Osteocyte (in vitro differentiated cells): Measurements from ENCODE around the gene USP15. TPM values are rescaled to one million over a fixed set of nuclear protein-coding genes. Genes with fewer than 3 reads are reported as not detected.

Source experiments
- DNase-seq: peaks from one replicate; pipeline ENCODE4 v3.0.0; 2021; ENCODE audit warnings: mixed read lengths; ENCODE audit not compliant: unreplicated experiment; ENCODE audit errors: extremely low spot score
- H3K27ac Mint-ChIP-seq: one replicate; pipeline ENCODE4 v1.8.0; 2021; ENCODE audit warnings: mild to moderate bottlenecking, mixed read lengths; ENCODE audit not compliant: unreplicated experiment
- H3K27me3 Mint-ChIP-seq: one replicate; pipeline ENCODE4 v1.8.0; 2021; ENCODE audit warnings: mixed read lengths; ENCODE audit not compliant: unreplicated experiment
- H3K36me3 Mint-ChIP-seq: one replicate; pipeline ENCODE4 v1.8.0; 2021; ENCODE audit warnings: mixed read lengths; ENCODE audit not compliant: unreplicated experiment
- H3K4me1 Mint-ChIP-seq: one replicate; pipeline ENCODE4 v1.8.0; 2021; ENCODE audit warnings: mixed read lengths; ENCODE audit not compliant: unreplicated experiment
- H3K4me3 Mint-ChIP-seq: one replicate; pipeline ENCODE4 v1.8.0; 2021; ENCODE audit warnings: mild to moderate bottlenecking, moderate library complexity, mixed read lengths; ENCODE audit not compliant: unreplicated experiment
- H3K9me3 Mint-ChIP-seq: one replicate; pipeline ENCODE4 v1.8.0; 2021; ENCODE audit warnings: mixed read lengths; ENCODE audit not compliant: unreplicated experiment
- total RNA-seq: library from RNA; stranded (reverse); gene quantifications from 2 replicates; pipeline ENCODE4 v1.2.1, GENCODE V29; 2021
- TF ChIP-seq, protein P1 (sequence below): fragments of 200-600 bp; sonication (generic); IDR thresholded peaks from 2 replicates; pipeline ENCODE4 v1.5.0; 2021; ENCODE audit warnings: antibody characterized with exemption, mild to moderate bottlenecking, moderate library complexity

Gene USP15
- total RNA-seq, 1 donor from 2014 or later: 45.0 TPM

DNA sequence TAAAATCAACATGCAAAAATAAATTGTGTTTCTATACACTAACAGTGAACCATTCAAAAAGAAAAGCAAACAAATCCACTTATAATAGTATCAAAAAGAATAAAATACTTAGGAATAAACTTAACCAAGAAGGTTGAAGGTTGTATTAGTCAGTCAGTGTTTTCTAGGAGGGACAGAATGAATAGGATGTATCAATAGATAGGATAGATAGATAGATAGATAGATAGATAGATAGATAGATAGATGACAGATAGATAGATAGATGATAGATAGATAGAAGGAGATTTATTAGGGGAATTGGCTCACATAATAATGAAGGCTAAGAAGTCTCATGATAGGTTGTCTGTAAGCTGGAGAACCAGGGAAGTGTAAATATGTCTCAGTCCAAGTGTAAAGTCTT, 169.3 kb downstream of the USP15 start:
- Mint-ChIP-seq H3K36me3 (no peaks in the 10 kb centered on the region), H3K4me1 (no peaks in the 10 kb centered on the region), H3K27me3 (peaks cover 36% of the 10 kb centered on the region), H3K27ac (no peak overlapping the region), H3K4me3 (no peak overlapping the region), H3K9me3 (peaks cover 26% of the 10 kb centered on the region)
- DNase-seq: no peak
- TF ChIP-seq, protein P1, sequence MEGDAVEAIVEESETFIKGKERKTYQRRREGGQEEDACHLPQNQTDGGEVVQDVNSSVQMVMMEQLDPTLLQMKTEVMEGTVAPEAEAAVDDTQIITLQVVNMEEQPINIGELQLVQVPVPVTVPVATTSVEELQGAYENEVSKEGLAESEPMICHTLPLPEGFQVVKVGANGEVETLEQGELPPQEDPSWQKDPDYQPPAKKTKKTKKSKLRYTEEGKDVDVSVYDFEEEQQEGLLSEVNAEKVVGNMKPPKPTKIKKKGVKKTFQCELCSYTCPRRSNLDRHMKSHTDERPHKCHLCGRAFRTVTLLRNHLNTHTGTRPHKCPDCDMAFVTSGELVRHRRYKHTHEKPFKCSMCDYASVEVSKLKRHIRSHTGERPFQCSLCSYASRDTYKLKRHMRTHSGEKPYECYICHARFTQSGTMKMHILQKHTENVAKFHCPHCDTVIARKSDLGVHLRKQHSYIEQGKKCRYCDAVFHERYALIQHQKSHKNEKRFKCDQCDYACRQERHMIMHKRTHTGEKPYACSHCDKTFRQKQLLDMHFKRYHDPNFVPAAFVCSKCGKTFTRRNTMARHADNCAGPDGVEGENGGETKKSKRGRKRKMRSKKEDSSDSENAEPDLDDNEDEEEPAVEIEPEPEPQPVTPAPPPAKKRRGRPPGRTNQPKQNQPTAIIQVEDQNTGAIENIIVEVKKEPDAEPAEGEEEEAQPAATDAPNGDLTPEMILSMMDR: no peak

DNA sequence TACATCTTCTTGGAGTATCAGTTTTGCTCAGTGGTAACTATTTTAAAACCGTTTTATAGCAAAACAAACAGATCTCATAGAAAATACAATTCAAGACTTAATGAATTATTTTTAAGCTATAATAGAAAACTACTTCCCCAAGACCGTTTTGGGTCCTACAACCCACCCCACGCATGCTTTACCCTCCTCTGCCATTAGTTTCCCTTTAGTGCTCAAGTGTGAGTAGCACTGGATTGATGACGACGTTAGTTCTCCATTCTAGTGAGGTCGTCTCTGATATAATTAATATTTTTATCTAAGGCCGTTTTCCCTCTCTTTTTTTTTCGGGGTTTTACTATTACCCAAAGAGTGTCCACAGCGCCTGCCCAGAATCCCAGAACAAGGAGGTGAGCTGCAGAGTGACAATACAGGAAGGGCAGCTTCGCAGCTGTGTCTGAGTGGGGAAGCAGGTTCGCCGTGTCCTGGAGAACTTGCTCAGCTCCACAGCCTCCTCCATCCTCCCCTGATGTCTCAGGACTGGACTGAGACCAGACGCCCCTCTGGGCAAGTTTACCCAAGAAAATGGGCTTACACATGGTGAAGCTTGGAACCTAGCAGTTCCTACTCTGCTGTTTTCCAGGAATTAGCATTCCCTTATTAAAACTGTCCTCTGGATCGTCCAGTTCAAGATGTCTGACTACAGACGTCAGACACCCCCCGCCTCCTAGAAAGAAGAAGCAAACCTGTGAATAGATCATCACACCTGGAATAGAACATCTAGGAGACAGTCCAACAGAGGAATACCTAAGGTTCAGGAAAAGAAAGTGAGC, 174.5 kb downstream of the USP15 start:
- peaks cover 42% of the 10 kb centered on the region for H3K27me3 Mint-ChIP-seq
- no peak for DNase-seq
- peak overlapping the region; percentile 77 for H3K4me3 Mint-ChIP-seq
- no peaks in the 10 kb centered on the region for H3K36me3 Mint-ChIP-seq
- TF ChIP-seq, protein P1: no peak
- peaks cover 14% of the 10 kb centered on the region for H3K4me1 Mint-ChIP-seq
- H3K9me3 Mint-ChIP-seq: peaks cover 15% of the 10 kb centered on the region
- no peak overlapping the region for H3K27ac Mint-ChIP-seq

DNA sequence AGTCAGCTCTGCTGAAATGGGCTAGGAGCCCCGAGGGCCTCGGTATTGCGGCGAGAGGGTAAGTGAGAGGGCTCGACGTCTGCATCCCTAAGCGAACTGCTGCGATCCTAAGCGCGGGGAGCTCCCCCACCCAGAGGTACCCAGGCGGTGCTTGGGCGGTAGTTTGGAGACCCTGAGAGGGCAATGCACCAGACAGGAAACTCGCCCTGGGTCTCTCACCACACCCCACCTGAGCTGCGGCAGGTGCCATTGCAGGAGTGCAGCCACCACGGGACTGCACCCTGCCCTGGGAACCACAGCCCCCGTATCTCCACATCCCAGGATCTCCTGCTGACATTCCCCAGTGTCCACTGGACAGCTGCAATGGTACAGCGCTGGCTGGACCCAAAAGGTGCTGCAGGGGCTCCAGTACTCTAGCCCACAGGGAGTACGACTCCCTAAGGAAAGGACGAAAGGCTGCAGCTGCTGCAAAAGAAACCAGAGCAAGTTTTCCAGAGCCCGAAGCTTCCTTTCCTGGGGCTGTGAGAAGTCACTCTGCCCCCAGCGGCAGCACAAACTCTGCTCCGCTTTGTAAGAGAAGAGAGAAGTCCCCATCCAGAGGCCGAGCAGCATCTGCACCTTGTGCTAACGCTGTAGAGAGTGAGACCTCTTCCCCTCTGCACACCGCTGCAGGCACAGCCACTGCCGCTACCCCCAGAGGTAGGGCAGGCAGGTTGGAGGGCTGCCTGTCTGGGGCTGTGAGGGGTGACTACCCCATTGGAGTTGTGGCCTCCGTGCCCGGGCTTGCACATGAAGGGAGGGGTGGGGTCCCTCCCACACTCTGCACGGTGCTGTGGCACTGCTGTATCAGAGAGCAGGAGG, 175.3 kb downstream of the USP15 start:
- DNase-seq: no peak
- TF ChIP-seq, protein P1: peak; percentile 62
- no peaks in the 10 kb centered on the region for H3K36me3 Mint-ChIP-seq

DNA sequence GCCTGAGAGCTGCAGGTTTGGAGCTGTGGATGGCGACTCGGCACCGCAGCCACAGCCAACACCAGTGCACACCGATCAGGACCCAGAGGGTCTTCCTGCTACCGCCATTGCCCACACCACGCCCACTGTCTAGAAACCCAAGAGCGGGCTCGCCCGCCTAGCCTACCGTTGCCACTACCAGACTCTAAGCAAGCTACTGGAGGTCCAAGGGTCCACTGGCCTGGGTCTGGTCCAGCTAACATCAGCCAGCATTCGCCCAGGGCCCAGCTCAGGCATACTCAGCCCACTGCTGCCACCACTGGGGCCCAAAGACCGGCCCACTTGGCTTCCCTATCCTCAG, 175.9 kb downstream of the USP15 start:
- peaks cover 14% of the 10 kb centered on the region for H3K4me1 Mint-ChIP-seq
- H3K4me3 Mint-ChIP-seq: no peak overlapping the region
- no peak overlapping the region for H3K27ac Mint-ChIP-seq
- DNase-seq: no peak
- TF ChIP-seq, protein P1: no peak
- no peaks in the 10 kb centered on the region for H3K36me3 Mint-ChIP-seq
- peaks cover 29% of the 10 kb centered on the region for H3K27me3 Mint-ChIP-seq
- peaks cover 7% of the 10 kb centered on the region for H3K9me3 Mint-ChIP-seq

More for the DNA sequence above, 175.3 kb downstream of the USP15 start:
- H3K27me3 Mint-ChIP-seq: peaks cover 35% of the 10 kb centered on the region
- H3K27ac Mint-ChIP-seq: no peak overlapping the region
- peaks cover 7% of the 10 kb centered on the region for H3K9me3 Mint-ChIP-seq
- peak overlapping the region; percentile 77 for H3K4me3 Mint-ChIP-seq
- H3K4me1 Mint-ChIP-seq: peaks cover 14% of the 10 kb centered on the region
